SK-N-SH treated with all-trans-retinoic acid at 6 μM for 48 hours (cell line): Measurements from ENCODE around the gene EHBP1.

Experiments
- BACH2 ChIP-seq: fragments of 250-450 bp; sonication (Bioruptor Pico); IDR thresholded peaks from 2 replicates; pipeline ENCODE4 v1.9.0; 2021; ENCODE audit warnings: mild to moderate bottlenecking, borderline replicate concordance
- ESRRG ChIP-seq: fragments of 250-450 bp; sonication (Bioruptor Pico); IDR thresholded peaks from 2 replicates; pipeline ENCODE4 v1.6.1; 2021; ENCODE audit warnings: mild to moderate bottlenecking
- ISL1 ChIP-seq: fragments of 250-450 bp; sonication (Bioruptor Pico); IDR thresholded peaks from 2 replicates; pipeline ENCODE4 v2.1.2; 2022; ENCODE audit warnings: mild to moderate bottlenecking, moderate library complexity
- OSR1 ChIP-seq: fragments of 250-450 bp; sonication (Bioruptor Pico); IDR thresholded peaks from 2 replicates; pipeline ENCODE4 v1.8.0; 2022; ENCODE audit warnings: moderate library complexity, mild to moderate bottlenecking, inconsistent platforms
- POU6F1 ChIP-seq: fragments of 250-450 bp; sonication (Bioruptor Pico); IDR thresholded peaks from 2 replicates; pipeline ENCODE4 v1.8.0; 2021; ENCODE audit warnings: low read depth, mild to moderate bottlenecking, moderate library complexity, borderline replicate concordance
- PPARA ChIP-seq: fragments of 250-450 bp; sonication (Bioruptor Pico); IDR thresholded peaks from 2 replicates; pipeline ENCODE4 v1.5.0; 2020; ENCODE audit warnings: mild to moderate bottlenecking, borderline replicate concordance
- RARB ChIP-seq: fragments of 250-450 bp; sonication (Bioruptor Pico); IDR thresholded peaks from 2 replicates; pipeline ENCODE4 v1.8.0; 2021; ENCODE audit warnings: mild to moderate bottlenecking, moderate library complexity
- TCF4 ChIP-seq: fragments of 250-450 bp; sonication (Bioruptor Pico); IDR thresholded peaks from 2 replicates; pipeline ENCODE4 v1.8.0; 2021; ENCODE audit warnings: mild to moderate bottlenecking, moderate library complexity, borderline replicate concordance
- TSHZ2 ChIP-seq: fragments of 250-450 bp; sonication (Bioruptor Pico); IDR thresholded peaks from 2 replicates; pipeline ENCODE4 v1.5.0; 2020; ENCODE audit warnings: mild to moderate bottlenecking, moderate library complexity
- ZC3H10 ChIP-seq: fragments of 250-450 bp; sonication (Bioruptor Pico); IDR thresholded peaks from 2 replicates; pipeline ENCODE4 v1.5.1; 2021; ENCODE audit warnings: mild to moderate bottlenecking, moderate library complexity
- ZFP3 ChIP-seq: fragments of 250-450 bp; sonication (Bioruptor Pico); IDR thresholded peaks from 2 replicates; pipeline ENCODE4 v1.5.0; 2020; ENCODE audit warnings: mild to moderate bottlenecking, moderate library complexity
- TF ChIP-seq, protein P1 (sequence below): fragments of 250-450 bp; sonication (Bioruptor Pico); IDR thresholded peaks from 2 replicates; pipeline ENCODE4 v1.8.0; 2020; ENCODE audit warnings: mild to moderate bottlenecking, moderate library complexity, borderline replicate concordance

- TF ChIP-seq ZC3H10 (CRISPR knock-in tag) = no peak
- TF ChIP-seq BACH2 (CRISPR knock-in tag) = no peak
- TF ChIP-seq, protein P1, sequence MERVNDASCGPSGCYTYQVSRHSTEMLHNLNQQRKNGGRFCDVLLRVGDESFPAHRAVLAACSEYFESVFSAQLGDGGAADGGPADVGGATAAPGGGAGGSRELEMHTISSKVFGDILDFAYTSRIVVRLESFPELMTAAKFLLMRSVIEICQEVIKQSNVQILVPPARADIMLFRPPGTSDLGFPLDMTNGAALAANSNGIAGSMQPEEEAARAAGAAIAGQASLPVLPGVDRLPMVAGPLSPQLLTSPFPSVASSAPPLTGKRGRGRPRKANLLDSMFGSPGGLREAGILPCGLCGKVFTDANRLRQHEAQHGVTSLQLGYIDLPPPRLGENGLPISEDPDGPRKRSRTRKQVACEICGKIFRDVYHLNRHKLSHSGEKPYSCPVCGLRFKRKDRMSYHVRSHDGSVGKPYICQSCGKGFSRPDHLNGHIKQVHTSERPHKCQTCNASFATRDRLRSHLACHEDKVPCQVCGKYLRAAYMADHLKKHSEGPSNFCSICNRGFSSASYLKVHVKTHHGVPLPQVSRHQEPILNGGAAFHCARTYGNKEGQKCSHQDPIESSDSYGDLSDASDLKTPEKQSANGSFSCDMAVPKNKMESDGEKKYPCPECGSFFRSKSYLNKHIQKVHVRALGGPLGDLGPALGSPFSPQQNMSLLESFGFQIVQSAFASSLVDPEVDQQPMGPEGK = no peak
- TF ChIP-seq TSHZ2 (CRISPR knock-in tag) = no peak
- no peak for TF ChIP-seq OSR1 (CRISPR knock-in tag)
- TF ChIP-seq ZFP3 = no peak
- no peak for TF ChIP-seq TCF4 (CRISPR knock-in tag)
- TF ChIP-seq ESRRG (CRISPR knock-in tag) = no peak
- TF ChIP-seq PPARA = no peak
- no peak for TF ChIP-seq ISL1
- no peak for TF ChIP-seq RARB (CRISPR knock-in tag)
- no peak for TF ChIP-seq POU6F1 (CRISPR knock-in tag)
Observed at GRCh38 chr2:62894966-62895631, 189.6 kb downstream of the EHBP1 start.
